WERI-Rb-1 (cell line): ENCODE data around the gene REG3G.

Experiments
- DNase-seq: peaks from one replicate; pipeline ENCODE4 v3.0.0-alpha.2; 2020
- H3K27ac ChIP-seq: fragments of 250-450 bp; sonication (Bioruptor Pico); 2 replicates; pipeline ENCODE4 v1.5.1; 2020; ENCODE audit warnings: mild to moderate bottlenecking, moderate library complexity
- H3K27me3 ChIP-seq: fragments of 250-450 bp; sonication (Bioruptor Pico); 2 replicates; pipeline ENCODE4 v1.5.1; 2021; ENCODE audit warnings: mild to moderate bottlenecking, low read depth, moderate library complexity; ENCODE audit not compliant: insufficient read depth, severe bottlenecking
- H3K36me3 ChIP-seq: fragments of 250-450 bp; sonication (Bioruptor Pico); 2 replicates; pipeline ENCODE4 v1.5.1; 2020; ENCODE audit warnings: mild to moderate bottlenecking, moderate library complexity
- H3K4me3 ChIP-seq: 2 replicates; pipeline ENCODE4 v1.5.1; 2011; ENCODE audit warnings: low read depth, mild to moderate bottlenecking, control low read depth, low read length
- H3K9me3 ChIP-seq: fragments of 250-450 bp; sonication (Bioruptor Pico); 2 replicates; pipeline ENCODE4 v1.5.1; 2021; ENCODE audit warnings: mild to moderate bottlenecking, moderate library complexity; ENCODE audit not compliant: severe bottlenecking
- CTCF ChIP-seq: IDR thresholded peaks from 2 replicates; pipeline ENCODE4 v1.5.1; 2011; ENCODE audit warnings: low read depth, mild to moderate bottlenecking, control low read depth, inconsistent platforms, low read length

The REG3G gene

DNA sequence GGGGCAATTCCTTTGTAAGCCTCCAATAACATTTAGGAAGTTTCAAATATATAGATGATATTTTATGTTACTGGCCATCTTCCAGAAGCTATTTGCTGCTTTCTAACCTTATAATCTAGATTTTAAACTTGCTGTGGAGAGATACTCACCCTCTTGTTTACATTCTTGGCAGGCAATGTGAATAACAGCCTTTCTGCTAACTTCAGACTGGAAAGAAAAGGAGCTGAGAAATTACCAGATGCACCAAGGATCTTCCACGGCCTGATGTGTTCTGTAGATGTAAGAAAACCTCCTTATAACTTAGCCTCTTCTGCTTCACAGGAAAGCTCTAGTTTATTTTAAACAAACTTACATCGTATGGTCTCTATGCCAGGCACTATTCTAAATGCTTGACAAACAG lies 45.6 kb downstream of the REG3G start:
- H3K27me3 ChIP-seq, result peaks cover 52% of the 10 kb centered on the region
- no peaks in the 10 kb centered on the region for H3K36me3 ChIP-seq
- TF ChIP-seq CTCF, result no peak
- H3K27ac ChIP-seq, result no peak overlapping the region
- H3K9me3 ChIP-seq, result no peaks in the 10 kb centered on the region
- no peak for DNase-seq
- no peak overlapping the region for H3K4me3 ChIP-seq
